Body of pancreas (tissue), 4 donors: ENCODE data around the gene PDZD2. TPM values are rescaled to one million over a fixed set of nuclear protein-coding genes. Genes with fewer than 3 reads are reported as not detected.

Experiments used
- ATAC-seq: fragments of 150-250 bp; one replicate; pipeline ENCODE4 v1.9.1; 2016
- DNase-seq, 4 donors: peaks; one replicate each; pipeline ENCODE4 v3.0.0-alpha.2; 2019
- H3K27ac ChIP-seq, 4 donors: fragments of 200-600 bp; sonication (generic); 1 replicate in 3 of 4; 2 replicates in 1 of 4; pipeline versions ENCODE4 v1.5.1 to v1.6.1; 2016 to 2019; ENCODE audit warnings: mild to moderate bottlenecking in 1 of 4, mixed read lengths in 1 of 4, moderate library complexity in 1 of 4
- H3K27me3 ChIP-seq, 2 donors: fragments of 200-600 bp; sonication (generic); one replicate each; pipeline ENCODE4 v1.6.0; 2016; ENCODE audit warnings: mild to moderate bottlenecking in 1 of 2
- H3K36me3 ChIP-seq, 2 donors: fragments of 200-600 bp; sonication (generic); replicated peaks in 1 of 2; 2 replicates each; pipeline ENCODE4 v1.5.1; 2016; ENCODE audit warnings: low read depth in 2 of 2; ENCODE audit not compliant: insufficient read depth in 1 of 2
- H3K4me1 ChIP-seq: fragments of 200-600 bp; sonication (generic); one replicate; pipeline ENCODE4 v1.6.0; 2016
- H3K4me3 ChIP-seq, 2 donors: fragments of 200-600 bp; sonication (generic); 1 replicate in 1 of 2; 2 replicates in 1 of 2; pipeline ENCODE4 v1.5.1; 2016 to 2019
- H3K9me3 ChIP-seq, 3 donors: fragments of 200-600 bp; sonication (generic); 1 replicate in 2 of 3; 2 replicates in 1 of 3; pipeline ENCODE4 v1.5.1; 2016
- CTCF ChIP-seq, 7 experiments: fragments of 450-650 bp in 4 of 7; fragments of 200-600 bp in 3 of 7; sonication (generic) in 3 of 7; IDR thresholded peaks; one replicate each; pipeline ENCODE4 v1.5.1; 2016 to 2019; ENCODE audit warnings: antibody characterized with exemption in 7 of 7
- POLR2A ChIP-seq, 3 donors: fragments of 450-650 bp; IDR thresholded peaks; one replicate each; pipeline ENCODE4 v1.6.1; 2016; ENCODE audit warnings: antibody characterized with exemption in 3 of 3, mild to moderate bottlenecking in 2 of 3
- WGBS, 2 donors: methylation state at CpG; one replicate each; pipeline ENCODE4 v1.1.5; 2017; 5-methylcytosine and 5-hydroxymethylcytosine counted together
- intact Hi-C: fragments of 100-400 bp; cut with DNase I; formaldehyde crosslinking; loops from one replicate; pipeline ENCODE4 v1.15.1; 2023
- total RNA-seq, 2 donors: library from RNA; depleted of rRNA; stranded (reverse); fragments of >200 nt; gene quantifications; one replicate each; pipeline ENCODE4 v1.1.0, GENCODE V29; 2016

Gene PDZD2
- total RNA-seq, 2 donors from 2014 or later: 3.9 to 12.9 TPM

GRCh38 chr5:31661257-31661656, 22.3 kb downstream of the PDZD2 start:
- H3K36me3 ChIP-seq: no peaks in the 10 kb centered on the region
- intact Hi-C loops: no loop called here
- H3K27me3 ChIP-seq: no peaks in the 10 kb centered on the region
- H3K4me3 ChIP-seq: no peak overlapping the region
- no peaks in the 10 kb centered on the region for H3K9me3 ChIP-seq
- no peak overlapping the region for H3K27ac ChIP-seq
- 56 to 63% methylated on average over 4 of the region's 4 CpGs for WGBS, 2 donors
- DNase-seq (no peak), ATAC-seq (no peak)
- H3K4me1 ChIP-seq: no peaks in the 10 kb centered on the region
- no peak for TF ChIP-seq POLR2A (IDR thresholded peaks at IDR 0.05)
- TF ChIP-seq CTCF (IDR thresholded peaks at IDR 0.05): no peak

- 61 to 65% methylated on average over 7 of the region's 7 CpGs for WGBS, 2 donors
- no peaks in the 10 kb centered on the region for H3K4me1 ChIP-seq
- DNase-seq (no peak), ATAC-seq (no peak)
- no peak overlapping the region for H3K27ac ChIP-seq
- H3K4me3 ChIP-seq: no peak overlapping the region
- no peak for TF ChIP-seq CTCF (IDR thresholded peaks at IDR 0.05)
- TF ChIP-seq POLR2A (IDR thresholded peaks at IDR 0.05): no peak
- no peaks in the 10 kb centered on the region for H3K9me3 ChIP-seq
- no peaks in the 10 kb centered on the region for H3K36me3 ChIP-seq
- H3K27me3 ChIP-seq: no peaks in the 10 kb centered on the region
- intact Hi-C loops: no loop called here
Observed at GRCh38 chr5:31663519-31663918, 24.6 kb downstream of the PDZD2 start.

- no peak for ATAC-seq
- Histone ChIP-seq H3K4me1 (no peaks in the 10 kb centered on the region), H3K36me3 (no peaks in the 10 kb centered on the region), H3K27me3 (no peaks in the 10 kb centered on the region), H3K9me3 (no peaks in the 10 kb centered on the region), H3K27ac (no peak overlapping the region), H3K4me3 (no peak overlapping the region)
- intact Hi-C loops: no loop called here
- WGBS, 2 donors: 66 to 68% methylated on average over 8 of the region's 8 CpGs
- no peak for TF ChIP-seq CTCF (IDR thresholded peaks at IDR 0.05)
- no peak for TF ChIP-seq POLR2A (IDR thresholded peaks at IDR 0.05)
- no peak for DNase-seq
Observed at GRCh38 chr5:31664566-31664965, 25.6 kb downstream of the PDZD2 start.

GRCh38 chr5:31671339-31671741, 32.4 kb downstream of the PDZD2 start:
- Histone ChIP-seq H3K36me3 (no peaks in the 10 kb centered on the region), H3K4me3 (no peak overlapping the region), H3K27ac (no peak overlapping the region), H3K27me3 (no peaks in the 10 kb centered on the region), H3K9me3 (no peaks in the 10 kb centered on the region), H3K4me1 (no peaks in the 10 kb centered on the region)
- no peak for TF ChIP-seq POLR2A (IDR thresholded peaks at IDR 0.05)
- TF ChIP-seq CTCF (IDR thresholded peaks at IDR 0.05): no peak
- intact Hi-C loops: no loop called here
- ATAC-seq: no peak
- DNase-seq: no peak
- 58 to 82% methylated on average over 2 to 9 of the region's 9 CpGs for WGBS, 2 donors

- no peak for DNase-seq
- no peak for ATAC-seq
- TF ChIP-seq CTCF (IDR thresholded peaks at IDR 0.05): no peak
Observed at GRCh38 chr5:31674371-31674951, 35.5 kb downstream of the PDZD2 start.

More at GRCh38 chr5:31674371-31674951, 35.5 kb downstream of the PDZD2 start:
- H3K4me3 ChIP-seq: no peak overlapping the region
- no peaks in the 10 kb centered on the region for H3K9me3 ChIP-seq
- H3K27me3 ChIP-seq: no peaks in the 10 kb centered on the region
- no peaks in the 10 kb centered on the region for H3K36me3 ChIP-seq
- intact Hi-C loops: no loop called here
- H3K4me1 ChIP-seq: no peaks in the 10 kb centered on the region
- WGBS, 2 donors: 70 to 75% methylated on average over 7 of the region's 7 CpGs
- no peak overlapping the region for H3K27ac ChIP-seq
